Keratinocyte (primary cell): Measurements from ENCODE around the gene WDR27.

Source experiments
- EZH2 ChIP-seq: IDR thresholded peaks from one replicate; pipeline ENCODE4 v1.6.1; 2012; ENCODE audit warnings: inconsistent platforms, mild to moderate bottlenecking, low read length, moderate library complexity
- TF ChIP-seq, protein P1 (sequence below), 3 experiments: IDR thresholded peaks in 1 of 3; conservative IDR thresholded peaks in 1 of 3; optimal IDR thresholded peaks in 1 of 3; 2 replicates in 2 of 3; 3 replicates in 1 of 3; pipeline versions ENCODE3 to v1.5.1; 2011; ENCODE audit warnings: low read length in 3 of 3, mild to moderate bottlenecking in 3 of 3, moderate library complexity in 2 of 3, control low read depth in 1 of 3, inconsistent platforms in 1 of 3; ENCODE audit not compliant: insufficient read depth in 2 of 3; ENCODE audit errors: extremely low read depth in 1 of 3

DNA sequence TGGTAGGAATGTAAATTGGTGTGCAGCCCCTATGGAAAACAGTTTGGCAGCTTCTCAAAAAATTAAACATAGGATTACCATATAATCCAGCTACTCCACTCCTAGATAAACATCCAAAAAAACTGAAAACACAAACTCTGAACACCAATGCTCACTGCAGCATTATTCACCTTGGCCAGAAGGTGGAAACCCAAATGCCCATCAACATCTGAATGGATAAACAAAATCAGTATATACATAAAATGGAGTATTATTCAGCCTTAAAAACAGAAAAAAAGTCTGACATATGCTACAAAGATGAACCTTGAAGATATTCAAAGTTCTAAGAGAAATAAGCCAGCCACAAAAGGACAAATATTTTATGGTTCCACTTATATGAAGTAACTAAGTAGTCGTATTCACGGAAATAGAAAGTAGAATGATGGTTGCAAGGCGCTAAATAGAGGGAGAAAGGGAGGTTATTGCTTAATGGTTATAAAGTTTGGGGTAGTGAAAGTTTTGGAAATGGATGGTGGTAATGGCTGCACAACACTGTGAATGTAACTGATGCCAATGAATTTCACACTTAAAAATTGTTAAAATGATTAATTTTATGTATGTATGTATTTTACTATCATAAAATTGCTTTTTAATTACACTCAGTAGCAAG, 18.5 kb upstream of the WDR27 start:
- TF ChIP-seq, protein P1, sequence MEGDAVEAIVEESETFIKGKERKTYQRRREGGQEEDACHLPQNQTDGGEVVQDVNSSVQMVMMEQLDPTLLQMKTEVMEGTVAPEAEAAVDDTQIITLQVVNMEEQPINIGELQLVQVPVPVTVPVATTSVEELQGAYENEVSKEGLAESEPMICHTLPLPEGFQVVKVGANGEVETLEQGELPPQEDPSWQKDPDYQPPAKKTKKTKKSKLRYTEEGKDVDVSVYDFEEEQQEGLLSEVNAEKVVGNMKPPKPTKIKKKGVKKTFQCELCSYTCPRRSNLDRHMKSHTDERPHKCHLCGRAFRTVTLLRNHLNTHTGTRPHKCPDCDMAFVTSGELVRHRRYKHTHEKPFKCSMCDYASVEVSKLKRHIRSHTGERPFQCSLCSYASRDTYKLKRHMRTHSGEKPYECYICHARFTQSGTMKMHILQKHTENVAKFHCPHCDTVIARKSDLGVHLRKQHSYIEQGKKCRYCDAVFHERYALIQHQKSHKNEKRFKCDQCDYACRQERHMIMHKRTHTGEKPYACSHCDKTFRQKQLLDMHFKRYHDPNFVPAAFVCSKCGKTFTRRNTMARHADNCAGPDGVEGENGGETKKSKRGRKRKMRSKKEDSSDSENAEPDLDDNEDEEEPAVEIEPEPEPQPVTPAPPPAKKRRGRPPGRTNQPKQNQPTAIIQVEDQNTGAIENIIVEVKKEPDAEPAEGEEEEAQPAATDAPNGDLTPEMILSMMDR (optimal IDR thresholded peaks at IDR 0.05 in 1 of 3, IDR thresholded peaks at IDR 0.05 in 1 of 3, conservative IDR thresholded peaks at IDR 0.05 in 1 of 3; ENCODE audit: extremely low read depth in 1 of 3, insufficient read depth in 2 of 3, low read length in 3 of 3) = peak in 1 of 3 experiments; percentile 11
- no peak for TF ChIP-seq EZH2
